Stimulated activated effector memory CD8-positive, alpha-beta T cell treated with anti-CD3 and anti-CD28 coated beads, Interleukin-12 subunit alpha, Interleukin-12 subunit beta, amount 100 ng/mL, for 72 hours (primary cell): Measurements from ENCODE around the gene SCFD2.
"Not testable (repeated sequence)": the region's sequence is repeated elsewhere in the genome, so short reads cannot be mapped to it uniquely, and the experiment has no call there.

ENCODE experiments used
- ATAC-seq: fragments of 150-1000 bp; cut with Tn5 transposase; 2 replicates; pipeline ENCODE4 v1.10.0; 2021
- DNase-seq, 2 donors: peaks; one replicate each; pipeline ENCODE4 v3.0.0; 2021 to 2022; ENCODE audit warnings: low spot score in 2 of 2
- H3K27ac Mint-ChIP-seq: one replicate; pipeline ENCODE4 v1.8.0; 2022; ENCODE audit warnings: mild to moderate bottlenecking, mixed read lengths
- H3K36me3 Mint-ChIP-seq: one replicate; pipeline ENCODE4 v1.8.0; 2022; ENCODE audit warnings: mild to moderate bottlenecking, mixed read lengths
- H3K4me1 Mint-ChIP-seq: one replicate; pipeline ENCODE4 v1.8.0; 2022; ENCODE audit warnings: mixed read lengths
- H3K4me3 Mint-ChIP-seq: one replicate; pipeline ENCODE4 v1.8.0; 2022; ENCODE audit warnings: mild to moderate bottlenecking, mixed read lengths
- H3K9me3 Mint-ChIP-seq: one replicate; pipeline ENCODE4 v1.8.0; 2022; ENCODE audit warnings: mixed read lengths

Gene SCFD2

DNA sequence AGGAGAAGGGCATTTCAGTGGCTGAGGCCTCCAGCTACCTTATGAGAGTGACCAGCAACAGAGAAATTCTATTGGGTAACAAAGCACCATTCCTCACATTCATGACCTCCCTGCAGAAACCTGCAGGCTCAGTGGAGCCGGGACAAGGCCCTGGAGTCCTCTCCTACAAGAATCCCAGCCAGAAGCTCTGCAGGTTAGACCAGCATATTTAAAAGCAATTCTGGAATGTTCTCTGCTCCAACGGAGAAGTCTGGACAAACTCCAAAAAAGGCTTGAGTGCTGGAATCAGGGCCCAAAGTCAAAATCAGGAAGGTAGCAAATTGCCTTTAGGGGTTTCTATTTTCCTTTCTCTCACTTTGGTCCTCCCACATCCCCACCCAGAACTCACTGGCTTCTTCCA, 202.9 kb downstream of the SCFD2 start:
- peaks cover 3% of the 10 kb centered on the region for H3K9me3 Mint-ChIP-seq
- no peak for ATAC-seq
- H3K27ac Mint-ChIP-seq = no peak overlapping the region
- peaks cover 5% of the 10 kb centered on the region for H3K36me3 Mint-ChIP-seq
- DNase-seq = no peak
- peaks cover 7% of the 10 kb centered on the region for H3K4me1 Mint-ChIP-seq
- H3K4me3 Mint-ChIP-seq = no peak overlapping the region

DNA sequence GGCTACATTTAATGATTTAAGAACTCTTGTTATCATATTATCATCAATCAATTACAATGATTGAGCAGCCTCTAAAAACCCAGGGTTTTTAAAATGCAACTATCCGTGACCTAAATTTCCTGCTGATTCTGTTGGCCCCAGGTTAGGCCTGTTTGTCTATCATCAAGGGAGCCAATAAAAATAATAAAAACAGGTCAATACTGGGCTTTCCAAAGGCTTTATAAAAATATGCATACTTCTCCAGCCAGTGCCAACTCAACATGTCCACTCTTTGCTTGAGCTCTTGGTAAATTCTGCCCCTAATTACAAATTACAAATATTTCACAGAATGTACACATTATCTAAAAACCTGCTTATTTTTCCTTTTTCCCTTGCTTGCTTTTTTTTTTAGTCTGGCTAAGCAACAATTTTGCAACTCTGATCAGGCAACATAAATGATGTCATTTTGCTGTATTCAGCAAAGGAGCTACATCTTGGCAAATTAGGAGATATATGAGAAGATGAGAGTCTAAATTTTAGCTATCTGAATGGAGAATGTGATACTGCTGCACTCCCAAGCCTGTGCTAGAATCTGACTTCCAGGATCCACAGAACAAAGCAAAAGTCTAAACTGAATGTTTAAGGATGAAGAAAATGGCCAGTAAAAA, 204.0 kb downstream of the SCFD2 start:
- no peak for DNase-seq
- ATAC-seq = no peak
- Mint-ChIP-seq H3K27ac (no peak overlapping the region), H3K4me1 (peaks cover 7% of the 10 kb centered on the region), H3K36me3 (peaks cover 5% of the 10 kb centered on the region), H3K9me3 (peaks cover 3% of the 10 kb centered on the region), H3K4me3 (no peak overlapping the region)

DNA sequence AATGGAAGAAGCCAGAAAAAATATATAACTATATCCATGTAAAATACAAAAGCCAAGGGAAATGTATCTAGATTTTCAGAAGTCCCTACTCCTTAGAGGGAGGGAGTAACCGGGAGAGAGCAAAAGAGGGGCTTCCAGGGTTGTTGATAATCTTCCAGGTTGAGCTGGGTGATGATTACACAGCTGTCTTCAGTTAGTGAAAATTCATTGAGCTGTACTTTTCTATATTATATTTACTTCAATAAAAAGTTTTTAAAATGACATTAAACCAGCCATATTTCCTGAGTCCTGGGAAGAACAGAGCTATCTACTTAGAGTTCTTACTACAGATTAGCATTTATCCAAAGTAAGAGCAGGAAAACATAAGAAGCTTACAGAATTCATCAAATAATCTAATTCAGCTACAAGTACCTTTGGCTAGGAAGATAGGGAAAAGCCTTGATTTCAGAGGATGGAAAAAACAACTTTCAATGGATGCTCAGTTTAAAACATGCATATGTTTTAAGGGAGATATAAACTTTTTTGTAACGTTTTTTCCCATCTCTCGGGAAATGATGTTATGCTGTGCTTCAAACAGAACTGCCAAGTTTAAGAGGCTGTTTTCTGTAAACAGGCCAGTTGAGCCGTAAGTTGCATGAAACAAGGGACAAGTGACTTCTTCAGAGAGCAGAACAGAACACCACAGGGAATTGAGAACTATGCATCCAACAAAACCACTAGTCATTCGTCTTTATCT, 204.6 kb downstream of the SCFD2 start:
- H3K4me3 Mint-ChIP-seq = no peak overlapping the region
- peaks cover 7% of the 10 kb centered on the region for H3K4me1 Mint-ChIP-seq
- H3K9me3 Mint-ChIP-seq = peaks cover 3% of the 10 kb centered on the region
- ATAC-seq (no peak), DNase-seq (no peak)
- peaks cover 2% of the 10 kb centered on the region for H3K36me3 Mint-ChIP-seq
- H3K27ac Mint-ChIP-seq = no peak overlapping the region

DNA sequence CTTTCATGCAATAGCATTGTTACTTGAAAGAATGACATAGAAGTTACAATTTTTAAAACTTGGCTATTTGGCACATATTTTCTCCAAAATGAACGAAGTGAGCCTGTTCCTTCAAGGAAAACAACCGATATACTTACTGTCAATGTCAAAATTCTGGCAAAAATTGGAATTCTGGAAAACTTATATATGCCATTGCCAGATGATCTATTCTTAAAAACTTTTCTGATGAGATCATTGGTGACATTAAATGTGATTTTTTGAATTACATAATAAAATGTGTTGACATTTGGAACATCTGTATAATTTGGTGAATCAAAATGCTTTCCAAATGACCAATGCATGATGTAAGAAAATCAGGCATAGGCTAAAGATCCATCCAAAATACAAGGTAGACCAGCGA, 209.0 kb downstream of the SCFD2 start:
- H3K4me1 Mint-ChIP-seq = peaks cover 7% of the 10 kb centered on the region
- H3K27ac Mint-ChIP-seq = no peak overlapping the region
- DNase-seq (no peak), ATAC-seq (no peak)
- H3K36me3 Mint-ChIP-seq = no peaks in the 10 kb centered on the region
- no peak overlapping the region for H3K4me3 Mint-ChIP-seq
- peaks cover 5% of the 10 kb centered on the region for H3K9me3 Mint-ChIP-seq

DNA sequence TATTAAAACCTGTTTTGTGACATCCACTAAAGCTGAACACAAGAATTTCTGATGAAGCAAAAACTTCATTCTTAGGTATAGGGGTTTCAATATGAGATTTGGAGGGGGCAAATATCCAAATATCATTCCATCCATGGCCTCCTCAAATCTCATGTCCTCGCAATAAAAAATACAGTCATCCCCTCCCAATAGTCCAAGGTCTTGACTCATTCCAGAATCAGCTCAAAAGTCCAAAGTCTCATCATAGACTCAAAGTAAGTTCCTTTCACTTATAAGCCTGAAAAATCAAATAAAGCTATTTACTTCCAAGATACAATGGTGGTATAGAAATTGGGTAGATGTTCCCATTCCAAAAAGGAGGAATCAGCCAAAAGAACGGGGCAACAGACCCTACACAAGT, 213.4 kb downstream of the SCFD2 start:
- Mint-ChIP-seq H3K4me1 (no peaks in the 10 kb centered on the region), H3K27ac (no peak overlapping the region), H3K9me3 (peaks cover 5% of the 10 kb centered on the region), H3K36me3 (no peaks in the 10 kb centered on the region), H3K4me3 (no peak overlapping the region)
- no peak for DNase-seq
- ATAC-seq = no peak

DNA sequence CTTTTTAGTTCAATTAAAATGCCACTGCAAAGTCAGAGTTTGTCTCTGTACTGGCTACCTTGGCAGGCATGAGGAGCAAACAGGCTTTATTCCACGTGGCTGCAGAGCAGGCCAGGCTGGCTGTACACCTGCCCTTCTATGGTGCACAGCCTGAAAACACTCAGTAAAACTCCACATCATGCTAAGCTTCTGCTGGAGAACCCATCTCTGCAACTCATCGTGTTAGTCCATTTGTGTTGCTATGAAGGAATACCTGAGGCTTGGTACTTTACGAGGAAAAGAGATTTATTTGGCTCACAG, 214.4 kb downstream of the SCFD2 start:
- no peaks in the 10 kb centered on the region for H3K4me1 Mint-ChIP-seq

DNA sequence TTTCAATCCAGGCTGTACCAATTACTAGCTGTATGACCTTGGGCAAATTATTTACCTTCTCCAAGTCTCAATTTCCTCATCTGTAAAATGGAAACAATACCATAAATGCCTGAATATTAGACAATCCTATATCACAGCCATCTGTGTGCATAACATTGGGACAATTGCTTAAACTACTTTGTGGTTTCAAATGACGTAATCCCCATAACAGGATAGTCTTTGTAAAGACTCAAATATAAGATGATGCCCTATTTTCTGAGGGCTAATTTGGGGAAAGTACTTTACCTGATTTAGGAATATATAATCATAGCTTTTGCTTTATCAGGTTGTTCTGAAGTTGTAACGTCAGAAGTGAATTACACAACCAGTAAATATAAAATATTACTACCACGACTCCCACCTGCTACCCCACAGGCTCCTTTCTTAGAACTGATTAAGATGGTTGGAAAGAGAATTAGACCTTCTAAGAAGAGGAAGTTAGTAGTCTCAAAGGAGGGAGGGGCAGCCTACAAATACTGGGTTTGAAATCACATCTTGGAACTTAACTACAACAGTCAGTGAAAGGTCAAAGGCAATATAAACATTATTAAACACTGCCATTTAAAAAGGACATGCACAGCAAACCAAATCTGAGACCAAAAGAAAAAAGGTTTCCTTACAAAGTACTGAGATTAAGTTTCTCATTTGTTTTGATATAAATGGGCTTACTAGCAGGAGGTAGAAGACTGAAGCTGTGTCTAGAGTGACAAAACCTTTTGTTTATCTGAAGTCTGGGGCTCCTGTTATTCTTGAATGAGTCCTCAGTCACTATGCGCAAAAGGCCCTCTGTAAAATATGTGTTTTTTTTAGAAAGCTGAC, 215.0 kb downstream of the SCFD2 start:
- Mint-ChIP-seq H3K4me1 (no peaks in the 10 kb centered on the region), H3K9me3 (peaks cover 5% of the 10 kb centered on the region), H3K27ac (no peak overlapping the region), H3K4me3 (no peak overlapping the region), H3K36me3 (no peaks in the 10 kb centered on the region)
- no peak for ATAC-seq
- no peak for DNase-seq

More for the DNA sequence above, 214.4 kb downstream of the SCFD2 start:
- H3K36me3 Mint-ChIP-seq = no peaks in the 10 kb centered on the region
- H3K27ac Mint-ChIP-seq = no peak overlapping the region
- peaks cover 5% of the 10 kb centered on the region for H3K9me3 Mint-ChIP-seq
- H3K4me3 Mint-ChIP-seq = no peak overlapping the region
- no peak for ATAC-seq
- DNase-seq = no peak

DNA sequence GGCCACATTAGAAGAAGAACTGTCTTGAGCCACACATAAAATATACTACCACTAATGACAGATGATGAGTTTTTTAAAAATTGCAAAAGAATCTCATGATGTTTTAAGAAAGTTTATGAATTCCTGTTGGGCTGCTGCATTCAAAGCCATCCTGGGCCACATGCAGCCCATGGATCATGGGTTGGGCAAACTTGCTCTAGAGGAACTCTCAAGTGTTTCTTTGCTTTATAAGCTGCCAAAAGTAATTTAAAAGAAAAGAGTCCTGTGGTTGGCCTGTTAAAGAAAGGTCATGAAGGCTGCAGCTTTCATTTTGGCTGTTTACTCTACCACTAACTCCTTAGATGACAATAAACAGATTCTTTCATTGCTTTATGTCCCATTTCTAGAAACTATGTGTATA, 218.2 kb downstream of the SCFD2 start:
- H3K36me3 Mint-ChIP-seq = peaks cover 21% of the 10 kb centered on the region
- ATAC-seq (no peak), DNase-seq (no peak)
- H3K4me1 Mint-ChIP-seq = no peaks in the 10 kb centered on the region
- no peaks in the 10 kb centered on the region for H3K9me3 Mint-ChIP-seq
- H3K27ac Mint-ChIP-seq = no peak overlapping the region
- H3K4me3 Mint-ChIP-seq = no peak overlapping the region

DNA sequence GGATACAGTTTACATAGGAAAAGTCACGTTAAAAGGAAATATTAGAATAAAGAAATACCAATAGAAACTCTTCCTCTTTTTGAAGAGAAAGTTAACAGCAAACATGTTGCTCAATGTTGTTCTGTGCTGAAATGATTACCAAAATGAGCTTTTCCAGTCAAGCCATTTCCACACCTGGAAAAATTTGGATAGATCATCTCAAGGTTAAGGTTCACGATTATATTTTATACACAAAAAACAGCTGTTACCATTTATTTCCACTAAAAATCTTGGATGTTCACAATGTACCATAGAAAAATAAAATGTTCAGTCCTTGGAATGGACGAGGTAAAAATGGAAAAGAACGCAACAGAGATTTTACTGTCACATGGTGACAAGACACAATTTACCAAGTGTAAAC, 218.7 kb downstream of the SCFD2 start:
- Mint-ChIP-seq H3K36me3 (peaks cover 21% of the 10 kb centered on the region), H3K4me3 (no peak overlapping the region), H3K27ac (no peak overlapping the region), H3K4me1 (no peaks in the 10 kb centered on the region), H3K9me3 (no peaks in the 10 kb centered on the region)
- DNase-seq (no peak), ATAC-seq (no peak)

DNA sequence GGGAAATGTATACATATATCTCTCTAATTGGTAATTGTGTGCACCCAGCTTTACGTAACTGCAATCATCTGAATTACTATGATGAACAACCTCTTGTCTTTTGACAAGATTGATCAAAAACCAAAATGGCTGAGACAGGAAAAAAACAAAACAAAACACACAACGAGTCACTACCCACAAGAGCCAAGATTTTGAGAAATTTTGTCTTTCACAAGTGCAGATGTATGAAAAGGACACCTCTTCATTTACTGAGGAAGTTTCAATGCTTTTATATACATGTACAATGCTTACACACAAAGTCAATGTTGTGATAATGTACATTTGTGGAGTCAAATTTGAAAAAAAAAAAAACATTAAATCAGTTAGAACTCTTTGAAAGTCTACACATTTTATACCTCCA, 224.6 kb downstream of the SCFD2 start:
- ATAC-seq = no peak
- H3K4me1 Mint-ChIP-seq = peaks cover 16% of the 10 kb centered on the region
- H3K4me3 Mint-ChIP-seq = no peak overlapping the region
- no peak overlapping the region for H3K27ac Mint-ChIP-seq
- no peak for DNase-seq
- H3K36me3 Mint-ChIP-seq = peaks cover 21% of the 10 kb centered on the region
- no peaks in the 10 kb centered on the region for H3K9me3 Mint-ChIP-seq

DNA sequence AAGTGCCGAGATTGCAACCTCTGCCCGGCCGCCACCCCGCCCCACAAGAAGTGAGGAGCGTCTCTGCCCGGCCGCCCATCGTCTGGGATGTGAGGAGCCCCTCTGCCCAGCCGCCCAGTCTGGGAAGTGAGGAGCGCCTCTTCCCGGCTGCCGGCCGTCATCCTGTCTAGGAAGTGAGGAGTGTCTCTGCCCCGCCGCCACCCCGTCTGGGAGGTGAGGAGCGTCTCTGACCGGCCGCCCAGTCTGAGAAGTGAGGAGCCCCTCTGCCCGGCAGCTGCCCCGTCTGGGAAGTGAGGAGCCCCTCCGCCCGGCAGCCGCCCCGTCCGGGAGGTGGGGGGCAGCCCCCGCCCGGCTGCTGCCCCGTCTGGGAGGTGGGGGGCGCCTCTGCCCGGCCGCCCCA, 226.6 kb downstream of the SCFD2 start:
- ATAC-seq, H3K27ac Mint-ChIP-seq, H3K36me3 Mint-ChIP-seq, DNase-seq, H3K4me3 Mint-ChIP-seq, H3K9me3 Mint-ChIP-seq: not testable (repeated sequence)
- H3K4me1 Mint-ChIP-seq = peaks cover 16% of the 10 kb centered on the region

DNA sequence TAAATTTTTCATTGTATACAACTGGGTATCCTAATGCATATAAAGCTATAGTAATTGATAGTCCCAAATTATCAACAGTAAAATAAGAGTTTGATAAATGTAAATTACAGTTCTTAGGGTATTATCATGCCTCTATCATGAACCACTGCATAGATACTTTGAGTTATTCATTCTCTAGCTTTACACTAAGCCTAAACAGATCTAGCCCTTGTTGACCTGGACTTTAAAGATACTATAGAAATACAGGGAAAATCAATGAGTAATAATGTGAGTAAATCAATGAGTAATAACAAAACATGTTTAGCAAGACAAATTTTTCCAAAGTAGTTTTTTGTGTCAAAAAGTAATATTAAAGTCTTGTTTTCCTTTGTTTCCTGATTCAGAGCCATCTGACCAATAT, 228.4 kb downstream of the SCFD2 start:
- Mint-ChIP-seq H3K4me1 (peaks cover 19% of the 10 kb centered on the region), H3K9me3 (no peaks in the 10 kb centered on the region), H3K36me3 (no peaks in the 10 kb centered on the region), H3K27ac (no peak overlapping the region), H3K4me3 (no peak overlapping the region)
- no peak for DNase-seq
- no peak for ATAC-seq

DNA sequence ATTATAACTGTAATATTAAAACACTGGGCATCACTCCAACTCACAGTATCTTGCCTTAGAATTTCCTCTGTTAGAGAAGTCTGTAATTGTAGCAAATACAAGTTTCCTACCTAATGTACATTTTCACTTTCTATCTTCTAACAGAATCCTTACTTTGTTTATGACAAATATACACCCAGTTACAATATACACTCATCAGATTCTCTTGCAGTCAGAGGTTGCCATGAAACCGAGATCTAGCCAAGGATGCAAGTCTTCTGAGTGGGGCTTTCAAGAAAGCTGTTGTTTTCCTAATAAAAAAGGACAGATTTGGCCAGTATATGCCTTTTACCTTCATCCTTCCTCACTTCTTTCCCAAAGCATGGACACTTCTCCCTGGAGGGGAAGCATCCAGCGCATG, 228.9 kb downstream of the SCFD2 start:
- H3K4me3 Mint-ChIP-seq = no peak overlapping the region
- ATAC-seq = peak; percentile 33
- H3K36me3 Mint-ChIP-seq = no peaks in the 10 kb centered on the region
- no peak overlapping the region for H3K27ac Mint-ChIP-seq
- peaks cover 19% of the 10 kb centered on the region for H3K4me1 Mint-ChIP-seq
- DNase-seq = no peak
- H3K9me3 Mint-ChIP-seq = no peaks in the 10 kb centered on the region

DNA sequence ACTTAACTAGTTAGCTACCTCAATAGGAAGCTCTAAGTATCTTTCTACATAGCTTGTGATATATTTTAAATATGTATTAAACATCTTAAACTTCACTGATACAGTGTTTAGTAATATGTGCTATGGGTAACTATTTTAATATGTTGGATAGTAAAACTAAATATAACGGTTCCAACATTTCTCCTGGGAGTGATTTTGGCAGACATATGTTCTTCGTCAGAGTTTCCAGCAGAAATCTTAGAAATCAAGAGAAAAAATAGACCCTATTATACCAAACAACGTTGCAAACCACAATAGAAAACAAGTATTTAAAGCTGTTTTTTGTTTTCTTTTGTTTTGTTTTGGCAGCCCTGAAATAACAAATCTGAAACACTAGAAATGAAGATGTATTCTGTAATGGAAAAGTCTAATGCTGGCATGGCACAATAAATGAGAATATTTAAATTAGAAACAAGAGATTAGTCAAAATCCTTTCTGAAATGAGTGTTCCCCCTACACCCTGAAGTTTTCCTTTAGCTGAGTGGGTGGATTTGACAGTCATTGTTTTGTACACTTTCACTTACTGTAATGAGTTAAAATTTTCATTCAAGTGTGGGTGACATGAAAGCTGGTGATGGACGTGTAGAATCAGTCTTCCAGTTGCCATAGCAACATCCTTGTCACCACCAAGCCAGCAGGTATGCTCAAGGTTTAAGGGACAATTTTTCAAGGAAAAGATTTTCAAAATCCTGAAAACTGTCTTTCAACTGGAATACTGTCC, 233.5 kb downstream of the SCFD2 start:
- Mint-ChIP-seq H3K27ac (peak overlapping the region; percentile 84), H3K4me1 (peaks cover 22% of the 10 kb centered on the region), H3K4me3 (no peak overlapping the region), H3K9me3 (no peaks in the 10 kb centered on the region), H3K36me3 (no peaks in the 10 kb centered on the region)
- DNase-seq (no peak), ATAC-seq (peak; percentile 91)

DNA sequence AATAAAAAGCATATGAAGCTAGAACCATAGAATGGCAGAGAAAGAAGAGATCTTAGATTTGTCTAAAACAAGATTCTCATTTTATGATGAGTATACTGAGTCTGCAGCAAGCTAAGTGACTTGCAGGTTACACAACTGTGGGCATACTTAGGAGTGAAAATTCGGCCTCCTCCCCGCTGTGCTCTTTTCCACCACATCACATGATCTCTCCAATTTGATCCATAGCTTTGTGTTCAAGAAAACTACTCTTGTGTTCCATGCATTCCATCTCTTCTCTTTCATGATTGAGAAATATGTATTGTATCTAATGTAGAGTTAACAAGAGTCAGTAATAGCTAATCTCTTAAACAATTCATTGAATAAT, 234.3 kb downstream of the SCFD2 start:
- H3K4me3 Mint-ChIP-seq = no peak overlapping the region
- peaks cover 17% of the 10 kb centered on the region for H3K4me1 Mint-ChIP-seq
- no peaks in the 10 kb centered on the region for H3K9me3 Mint-ChIP-seq
- no peaks in the 10 kb centered on the region for H3K36me3 Mint-ChIP-seq
- no peak overlapping the region for H3K27ac Mint-ChIP-seq
- DNase-seq (no peak), ATAC-seq (no peak)
